ENCODE measurements around the gene ZSCAN31. TPM values are rescaled to one million over a fixed set of nuclear protein-coding genes. Genes with fewer than 3 reads are reported as not detected.
A peak's percentile ranks its signal among the peaks of the same experiment; 100 is the strongest.

Gene ZSCAN31
- total RNA-seq, 1 experiment from 2014 or later = 10.1 TPM

DNA sequence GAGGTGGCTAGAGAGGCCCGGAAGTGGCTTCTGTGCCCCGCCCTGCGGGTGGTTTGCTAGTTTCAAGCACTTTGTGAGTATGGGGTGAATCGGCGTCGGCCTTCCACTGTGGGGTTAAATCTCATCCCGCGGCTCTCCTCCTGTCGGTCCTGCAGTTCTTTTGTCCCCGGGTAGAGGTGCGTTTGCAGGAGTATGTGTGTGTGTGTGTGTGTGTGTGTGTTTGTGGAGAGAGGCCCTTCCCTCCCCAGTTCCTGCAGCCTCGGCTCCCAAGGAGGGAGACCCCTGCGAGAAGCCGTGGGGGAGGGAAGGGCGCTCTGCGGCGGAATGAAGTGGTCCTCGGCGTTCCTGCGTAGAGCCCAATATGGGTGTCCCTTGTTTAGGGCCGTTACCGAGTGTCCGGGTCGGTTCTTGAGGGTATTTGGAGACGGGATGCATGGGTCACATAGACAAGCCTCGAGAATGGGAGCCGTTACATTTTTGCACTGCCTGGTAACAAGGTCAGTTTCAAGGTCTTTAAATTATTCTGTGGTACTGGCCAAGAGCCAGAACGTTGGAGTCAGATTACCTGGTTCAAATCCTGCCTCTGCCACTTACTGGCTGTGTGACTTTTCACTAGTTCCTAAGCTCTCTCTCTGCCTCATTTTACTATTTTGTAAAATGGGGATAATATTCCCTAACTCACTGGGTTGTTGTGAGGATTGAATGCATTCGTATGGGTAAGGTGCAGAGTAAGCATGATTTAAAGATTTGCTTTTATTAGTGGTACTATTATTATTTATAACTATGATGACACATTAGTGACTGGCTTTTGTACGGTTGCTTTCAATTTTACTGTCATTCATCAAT, 14.2 kb upstream of the ZSCAN31 start, which contains the start of gene ZKSCAN3 (continued):
- TF ChIP-seq, protein P1, sequence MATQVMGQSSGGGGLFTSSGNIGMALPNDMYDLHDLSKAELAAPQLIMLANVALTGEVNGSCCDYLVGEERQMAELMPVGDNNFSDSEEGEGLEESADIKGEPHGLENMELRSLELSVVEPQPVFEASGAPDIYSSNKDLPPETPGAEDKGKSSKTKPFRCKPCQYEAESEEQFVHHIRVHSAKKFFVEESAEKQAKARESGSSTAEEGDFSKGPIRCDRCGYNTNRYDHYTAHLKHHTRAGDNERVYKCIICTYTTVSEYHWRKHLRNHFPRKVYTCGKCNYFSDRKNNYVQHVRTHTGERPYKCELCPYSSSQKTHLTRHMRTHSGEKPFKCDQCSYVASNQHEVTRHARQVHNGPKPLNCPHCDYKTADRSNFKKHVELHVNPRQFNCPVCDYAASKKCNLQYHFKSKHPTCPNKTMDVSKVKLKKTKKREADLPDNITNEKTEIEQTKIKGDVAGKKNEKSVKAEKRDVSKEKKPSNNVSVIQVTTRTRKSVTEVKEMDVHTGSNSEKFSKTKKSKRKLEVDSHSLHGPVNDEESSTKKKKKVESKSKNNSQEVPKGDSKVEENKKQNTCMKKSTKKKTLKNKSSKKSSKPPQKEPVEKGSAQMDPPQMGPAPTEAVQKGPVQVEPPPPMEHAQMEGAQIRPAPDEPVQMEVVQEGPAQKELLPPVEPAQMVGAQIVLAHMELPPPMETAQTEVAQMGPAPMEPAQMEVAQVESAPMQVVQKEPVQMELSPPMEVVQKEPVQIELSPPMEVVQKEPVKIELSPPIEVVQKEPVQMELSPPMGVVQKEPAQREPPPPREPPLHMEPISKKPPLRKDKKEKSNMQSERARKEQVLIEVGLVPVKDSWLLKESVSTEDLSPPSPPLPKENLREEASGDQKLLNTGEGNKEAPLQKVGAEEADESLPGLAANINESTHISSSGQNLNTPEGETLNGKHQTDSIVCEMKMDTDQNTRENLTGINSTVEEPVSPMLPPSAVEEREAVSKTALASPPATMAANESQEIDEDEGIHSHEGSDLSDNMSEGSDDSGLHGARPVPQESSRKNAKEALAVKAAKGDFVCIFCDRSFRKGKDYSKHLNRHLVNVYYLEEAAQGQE (IDR thresholded peaks at IDR 0.05; ENCODE audit: low read depth) = no peak
- TF ChIP-seq POLR2AphosphoS5 (IDR thresholded peaks at IDR 0.05; ENCODE audit: low read depth, low read length) = peak; percentile 88
- peak; percentile 85; the same call in 1 of the 2 replicates for TF ChIP-seq ELF1 (IDR thresholded peaks at IDR 0.05; ENCODE audit: borderline replicate concordance, low read depth)
- TF ChIP-seq ZFX (IDR thresholded peaks at IDR 0.05) = peak; percentile 35; the same call in 1 of the 2 replicates
- TF ChIP-seq ZNF274 (IDR thresholded peaks at IDR 0.05; ENCODE audit: low read depth, low read length) = no peak
- TF ChIP-seq, protein P2, sequence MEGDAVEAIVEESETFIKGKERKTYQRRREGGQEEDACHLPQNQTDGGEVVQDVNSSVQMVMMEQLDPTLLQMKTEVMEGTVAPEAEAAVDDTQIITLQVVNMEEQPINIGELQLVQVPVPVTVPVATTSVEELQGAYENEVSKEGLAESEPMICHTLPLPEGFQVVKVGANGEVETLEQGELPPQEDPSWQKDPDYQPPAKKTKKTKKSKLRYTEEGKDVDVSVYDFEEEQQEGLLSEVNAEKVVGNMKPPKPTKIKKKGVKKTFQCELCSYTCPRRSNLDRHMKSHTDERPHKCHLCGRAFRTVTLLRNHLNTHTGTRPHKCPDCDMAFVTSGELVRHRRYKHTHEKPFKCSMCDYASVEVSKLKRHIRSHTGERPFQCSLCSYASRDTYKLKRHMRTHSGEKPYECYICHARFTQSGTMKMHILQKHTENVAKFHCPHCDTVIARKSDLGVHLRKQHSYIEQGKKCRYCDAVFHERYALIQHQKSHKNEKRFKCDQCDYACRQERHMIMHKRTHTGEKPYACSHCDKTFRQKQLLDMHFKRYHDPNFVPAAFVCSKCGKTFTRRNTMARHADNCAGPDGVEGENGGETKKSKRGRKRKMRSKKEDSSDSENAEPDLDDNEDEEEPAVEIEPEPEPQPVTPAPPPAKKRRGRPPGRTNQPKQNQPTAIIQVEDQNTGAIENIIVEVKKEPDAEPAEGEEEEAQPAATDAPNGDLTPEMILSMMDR (IDR thresholded peaks at IDR 0.05 in 2 of 3, conservative IDR thresholded peaks at IDR 0.05 in 1 of 3; ENCODE audit: borderline replicate concordance in 1 of 3, insufficient read depth in 1 of 3, low read depth in 2 of 3, low read length in 2 of 3) = no peak
- TF ChIP-seq EZH2 (IDR thresholded peaks at IDR 0.05) = no peak
